NOMO-1 treated with DMSO at 0.1 percent for 48 hours (cell line): Measurements from ENCODE around the gene PTDSS2.
A peak's percentile ranks its signal among the peaks of the same experiment; 100 is the strongest.
"Not testable (repeated sequence)": the region's sequence is repeated elsewhere in the genome, so short reads cannot be mapped to it uniquely, and the experiment has no call there.

Source experiments
- DNase-seq: peaks from one replicate; lab custom pipeline; 2025; ENCODE audit not compliant: unreplicated experiment; lab: John Stamatoyannopoulos, UW

Gene PTDSS2

DNA sequence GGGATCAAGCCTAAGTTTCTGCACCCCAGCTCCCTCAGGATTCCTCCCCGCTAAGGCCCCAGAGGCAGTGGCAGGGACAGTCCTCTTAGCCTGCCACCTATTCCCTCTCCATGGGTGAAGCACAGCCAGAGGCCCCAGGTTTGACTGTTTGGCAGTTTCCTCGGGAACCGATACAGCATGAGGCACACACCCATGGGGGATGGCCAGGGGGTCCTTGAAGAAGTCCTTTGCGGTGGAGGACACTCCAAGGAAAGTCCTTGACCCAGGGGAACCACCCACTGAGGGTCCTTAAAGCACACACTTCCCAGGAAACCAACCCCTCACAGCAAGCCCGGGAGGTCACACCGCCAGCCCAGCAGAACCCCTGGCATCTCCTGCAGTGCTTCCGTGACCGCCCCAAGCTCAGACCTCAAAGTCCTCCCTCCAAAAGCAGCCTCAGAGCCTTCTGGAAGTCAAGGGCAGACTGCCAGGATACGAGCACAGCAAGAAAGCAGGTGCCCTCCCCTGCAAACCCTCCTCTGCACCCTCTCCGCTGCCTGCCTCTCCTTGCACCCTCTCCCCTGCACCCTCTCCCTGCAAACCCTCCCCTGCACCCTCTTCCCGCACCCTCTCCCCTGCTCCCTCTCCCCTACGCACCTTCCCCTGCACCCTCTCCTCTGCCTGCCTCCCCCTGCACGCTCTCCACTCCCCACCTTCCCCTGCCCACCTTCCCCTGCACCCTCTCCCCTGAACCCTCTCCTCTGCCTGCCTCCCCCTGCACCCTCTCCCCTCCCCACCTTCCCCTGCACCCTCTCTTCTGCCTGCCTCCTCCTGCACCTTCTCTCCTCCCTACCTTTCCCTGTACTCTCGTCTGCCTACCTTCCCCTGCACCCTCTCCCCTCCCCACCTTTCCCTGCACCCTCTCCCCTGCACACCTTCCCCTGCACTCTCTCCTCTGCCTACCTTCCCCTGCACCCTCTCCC, 36.7 kb upstream of the PTDSS2 start:
- no peak for DNase-seq

DNA sequence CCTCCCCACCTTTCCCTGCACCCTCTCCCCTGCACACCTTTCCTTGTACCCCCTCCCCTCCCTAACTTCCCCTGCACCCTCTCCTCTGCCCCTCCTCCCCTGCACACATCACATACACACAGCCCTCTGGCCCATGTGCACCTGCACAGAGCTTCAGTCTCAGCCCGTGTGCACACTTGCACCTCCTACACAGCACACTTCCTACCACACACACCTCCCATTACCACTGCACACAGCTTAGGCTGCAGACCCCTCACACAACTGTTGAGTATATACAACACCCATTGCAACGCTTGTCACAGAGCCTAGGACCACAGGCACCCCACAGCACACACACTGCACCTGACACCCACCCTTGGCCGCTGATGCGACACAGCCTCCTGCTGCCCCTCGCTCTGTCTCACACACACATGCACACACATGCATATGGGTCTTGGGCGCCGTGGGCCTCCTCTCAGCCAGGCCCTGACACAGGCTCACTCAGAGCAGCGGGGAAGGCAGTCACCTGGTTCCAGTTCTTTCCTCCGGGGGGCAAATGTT, 35.7 kb upstream of the PTDSS2 start:
- no peak for DNase-seq

DNA sequence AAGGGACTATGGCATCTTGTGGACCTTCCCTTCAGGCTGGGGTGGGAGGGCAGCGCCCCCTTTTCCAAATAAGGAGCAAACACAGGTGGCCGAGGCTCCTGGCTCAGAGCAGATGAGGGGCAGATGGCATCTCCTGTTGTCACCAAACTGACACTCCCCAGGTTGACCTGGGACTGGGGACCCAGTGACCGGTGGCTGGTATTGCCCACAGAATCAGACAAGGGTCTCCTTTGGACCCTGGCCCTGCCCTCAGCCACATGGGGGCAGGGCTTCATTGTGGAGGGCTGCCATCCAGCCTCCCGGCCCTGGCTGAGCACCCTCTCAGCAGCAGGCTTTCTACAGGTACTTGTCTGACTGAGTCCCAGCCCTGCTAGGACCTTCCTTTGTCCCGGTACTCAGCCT, 34.4 kb upstream of the PTDSS2 start:
- no peak for DNase-seq

GRCh38 chr11:416051-416756, 33.9 kb upstream of the PTDSS2 start:
- DNase-seq, result no peak

DNA sequence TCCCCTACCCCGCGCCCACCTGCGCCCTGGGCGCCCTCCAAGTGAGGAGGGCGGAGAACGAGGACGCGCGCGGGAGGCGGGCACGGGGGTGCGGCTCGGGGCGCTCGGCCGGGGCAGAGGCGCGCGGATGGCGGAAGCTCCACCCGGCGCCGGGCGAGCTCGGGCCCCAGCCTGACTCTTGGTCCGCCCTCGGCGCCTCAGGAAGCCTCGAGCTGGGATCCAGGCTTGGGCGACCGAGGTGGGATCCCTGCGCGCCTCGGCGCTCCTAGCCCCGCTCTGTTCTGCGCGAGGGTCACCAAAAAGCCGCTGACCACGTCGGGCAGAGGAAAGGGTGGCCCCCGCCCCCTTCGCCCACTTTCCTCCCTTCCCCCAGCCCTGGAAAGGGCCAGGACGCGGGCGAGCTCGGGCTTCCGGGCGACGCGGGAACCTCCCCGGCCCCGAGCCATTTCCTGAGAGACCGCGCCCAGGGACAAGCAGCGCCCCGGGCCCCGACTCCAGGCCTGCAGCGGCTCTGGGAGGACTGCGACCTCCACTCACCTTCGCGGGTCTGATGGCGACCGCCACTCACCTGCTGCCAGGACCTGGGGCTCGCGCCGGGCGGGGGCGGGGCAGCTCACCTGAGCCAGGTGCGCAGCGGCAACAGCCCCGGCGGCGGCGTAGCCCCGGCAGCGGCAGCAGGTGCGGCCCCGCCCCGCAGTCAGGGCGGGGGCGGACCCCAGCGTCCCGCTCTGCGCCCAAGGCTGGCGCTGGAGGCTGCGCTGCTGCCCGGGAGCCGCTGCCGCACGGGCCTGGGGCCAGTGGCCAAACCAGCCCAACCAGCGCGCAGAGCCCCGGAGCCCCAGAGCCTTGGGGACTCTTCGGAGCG, 33.1 kb upstream of the PTDSS2 start:
- peak; percentile 38 for DNase-seq

- DNase-seq, result no peak
These were observed 32.3 kb upstream of the PTDSS2 start for GRCh38 chr11:417652-418342.

DNA sequence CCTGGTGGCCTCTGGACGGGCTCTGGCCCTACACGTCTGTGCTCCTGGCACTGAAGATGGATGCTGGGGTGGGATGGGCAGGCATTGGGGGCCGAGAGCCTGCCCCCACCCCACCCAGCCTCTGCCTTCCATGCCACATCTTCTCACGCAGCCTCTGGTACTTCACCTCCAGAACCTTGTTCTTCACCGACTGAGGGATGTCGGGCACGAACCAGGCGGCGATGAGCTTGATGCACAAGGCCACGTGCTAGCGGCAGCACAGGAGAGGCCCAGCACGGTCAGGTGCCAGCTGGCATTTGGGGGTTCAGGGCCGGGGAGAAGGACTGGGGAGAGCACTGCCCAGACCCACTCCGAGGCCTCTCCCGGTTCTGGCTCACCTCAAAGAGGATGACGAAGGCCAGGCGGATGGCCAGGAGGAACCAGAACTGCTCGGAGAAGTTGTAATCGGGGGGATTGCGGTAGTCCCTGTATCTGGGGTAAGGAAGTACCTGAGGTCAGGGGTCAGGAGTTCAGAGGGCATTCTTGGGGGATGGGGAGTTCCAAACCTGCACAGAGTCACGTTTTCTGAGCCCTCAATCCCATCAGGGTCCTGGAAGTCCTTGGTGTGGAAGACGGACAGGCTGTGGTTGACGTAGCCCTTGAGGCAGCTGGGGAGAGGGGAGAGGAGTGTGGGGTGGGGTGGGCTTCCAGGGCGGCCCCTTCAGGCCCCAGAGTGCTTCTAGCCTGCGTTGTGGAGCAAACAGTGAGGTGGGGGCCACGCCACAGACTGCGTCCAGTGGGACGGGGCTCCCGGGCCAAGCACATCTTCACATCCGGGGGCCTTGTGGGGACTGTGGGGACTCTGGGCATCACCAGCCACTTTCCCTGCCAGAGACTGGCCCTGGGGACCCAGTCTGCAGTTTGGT, 31.5 kb upstream of the PTDSS2 start:
- DNase-seq, result no peak

- DNase-seq, result no peak
These were observed 30.7 kb upstream of the PTDSS2 start for GRCh38 chr11:419248-420005.

GRCh38 chr11:420054-420910, 29.8 kb upstream of the PTDSS2 start:
- DNase-seq, result no peak

DNA sequence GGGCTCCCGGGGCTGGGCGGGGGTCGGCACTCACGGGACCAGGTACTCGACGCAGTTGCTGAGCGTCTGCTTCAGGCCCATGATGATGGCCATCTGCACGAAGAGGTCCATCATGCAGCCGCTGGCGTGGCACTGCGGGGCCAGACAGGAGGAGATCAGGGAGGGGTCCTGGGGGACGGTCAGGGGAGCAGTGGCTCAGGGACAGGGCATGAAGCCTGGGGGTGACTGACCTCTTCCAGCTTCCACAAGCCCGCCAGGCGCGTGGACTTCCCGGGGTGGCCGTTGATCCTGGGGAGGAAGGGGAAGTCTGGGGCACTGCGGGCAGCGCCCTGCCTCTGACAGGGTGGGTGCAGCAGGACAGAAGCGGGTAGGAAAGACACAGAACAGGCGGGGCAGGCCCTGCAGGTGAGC, 29.2 kb upstream of the PTDSS2 start:
- no peak for DNase-seq

DNA sequence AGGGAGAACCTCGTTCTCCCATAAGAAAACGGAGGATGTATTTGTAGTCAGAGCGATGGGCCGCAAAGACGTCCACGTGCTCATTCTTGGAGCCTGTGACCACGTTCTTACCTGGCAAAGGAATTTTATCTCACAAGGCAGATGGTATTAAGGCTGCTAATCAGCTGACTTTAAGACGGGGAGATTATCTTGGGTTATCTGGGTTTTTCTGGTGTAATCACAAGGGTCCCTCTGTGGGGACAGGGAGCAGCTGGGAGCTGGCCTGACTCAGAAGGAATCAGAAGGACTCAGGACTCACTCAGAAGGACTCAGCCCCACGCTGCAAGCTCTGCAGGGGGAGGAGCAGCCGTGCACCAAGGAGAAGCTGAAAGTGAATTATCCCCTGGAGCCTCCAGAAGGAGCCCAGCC, 27.8 kb upstream of the PTDSS2 start:
- DNase-seq, result no peak

GRCh38 chr11:424232-424631, 25.8 kb upstream of the PTDSS2 start:
- DNase-seq, result no peak

DNA sequence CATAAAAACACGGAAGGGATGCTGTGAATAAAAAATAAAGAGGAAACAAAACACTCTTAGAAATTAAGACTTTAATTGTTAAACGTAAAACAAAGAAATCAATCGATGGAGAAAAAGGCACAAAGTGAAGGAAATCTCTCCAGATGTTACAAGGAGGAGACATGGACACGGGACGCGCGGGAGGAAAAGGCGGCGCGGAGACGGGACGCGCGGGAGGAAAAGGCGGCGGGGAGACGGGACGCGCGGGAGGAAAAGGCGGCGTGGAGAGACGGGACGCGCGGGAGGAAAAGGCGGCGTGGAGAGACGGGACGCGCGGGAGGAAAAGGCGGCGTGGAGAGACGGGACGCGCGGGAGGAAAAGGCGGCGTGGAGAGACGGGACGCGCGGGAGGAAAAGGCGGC, 25.3 kb upstream of the PTDSS2 start:
- DNase-seq, result not testable (repeated sequence)

GRCh38 chr11:425301-425700, 24.8 kb upstream of the PTDSS2 start:
- DNase-seq, result no peak

- no peak for DNase-seq
These were observed 23.2 kb upstream of the PTDSS2 start for GRCh38 chr11:426851-427250.

GRCh38 chr11:428295-428694, 21.8 kb upstream of the PTDSS2 start:
- DNase-seq, result no peak

DNA sequence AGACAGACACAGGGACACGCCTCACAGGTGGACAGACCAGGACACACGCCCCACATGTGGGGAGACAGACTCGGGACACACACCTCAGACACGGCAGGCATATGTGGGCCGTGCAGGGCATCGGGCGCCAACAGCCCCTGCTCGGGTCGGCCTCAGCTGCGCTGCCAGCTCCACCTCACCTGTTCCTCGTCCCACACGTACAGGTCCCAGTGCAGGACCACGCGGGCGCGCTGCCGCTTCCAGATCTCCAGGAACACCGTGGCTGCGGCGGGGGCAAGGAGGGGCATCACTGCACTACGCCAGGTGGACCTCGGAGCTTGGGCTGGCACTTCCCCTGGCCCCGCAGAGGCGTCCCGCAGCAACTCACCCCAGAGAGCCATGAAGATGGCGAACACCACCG, 20.7 kb upstream of the PTDSS2 start:
- DNase-seq, result no peak
